Measurements from ENCODE around the gene HHAT. TPM values are rescaled to one million over a fixed set of nuclear protein-coding genes. Genes with fewer than 3 reads are reported as not detected.

Gene HHAT
- total and polyA plus RNA-seq, 2 of the 13 experiments (the other 11 are each of a cell fraction or from before 2014, with no cell fraction given) = 2.6 to 4.9 TPM

- peak; percentile 50; the same call in 1 of the 2 replicates for TF ChIP-seq ZNF609 (CRISPR knock-in tag; IDR thresholded peaks at IDR 0.05; ENCODE audit: borderline replicate concordance)
- no peak for TF ChIP-seq PRMT3 (CRISPR knock-in tag; IDR thresholded peaks at IDR 0.05; ENCODE audit: borderline replicate concordance, low read depth)
- peak; percentile 61; the same call in 1 of the 2 replicates for TF ChIP-seq RFX5 (IDR thresholded peaks at IDR 0.05; ENCODE audit: low read depth, low read length)
- TF ChIP-seq HDAC6 (IDR thresholded peaks at IDR 0.05; ENCODE audit: low read depth, low read length) = peak; percentile 80; the same call in 1 of the 2 replicates
- TF ChIP-seq NR2F1 (CRISPR knock-in tag; IDR thresholded peaks at IDR 0.05) = no peak
- TF ChIP-seq ZNF563 (CRISPR knock-in tag; IDR thresholded peaks at IDR 0.05) = peak; percentile 55; the same call in 1 of the 2 replicates
- peak; percentile 15; the same call in 1 of the 2 replicates for TF ChIP-seq ZHX2 (IDR thresholded peaks at IDR 0.05; ENCODE audit: low read depth)
- no peak for TF ChIP-seq ZHX2 (CRISPR knock-in tag; IDR thresholded peaks at IDR 0.05; ENCODE audit: borderline replicate concordance)
- peak; percentile 79; the same call in 1 of the 2 replicates for TF ChIP-seq ZBTB8A (CRISPR knock-in tag; IDR thresholded peaks at IDR 0.05; ENCODE audit: borderline replicate concordance, low read depth)
- TF ChIP-seq ZNF33A (CRISPR knock-in tag; IDR thresholded peaks at IDR 0.05; ENCODE audit: borderline replicate concordance) = no peak
- peak; percentile 16; the same call in 1 of the 2 replicates for TF ChIP-seq TFDP1 (CRISPR knock-in tag; IDR thresholded peaks at IDR 0.05; ENCODE audit: borderline replicate concordance)
- TF ChIP-seq SP5 (CRISPR knock-in tag; IDR thresholded peaks at IDR 0.05; ENCODE audit: borderline replicate concordance, low read depth) = 0 out of 2 replicates have a peak, but pooled peaks have one; percentile 11
- TF ChIP-seq ZNF891 (CRISPR knock-in tag; IDR thresholded peaks at IDR 0.05) = 0 out of 2 replicates have a peak, but pooled peaks have one; percentile 31
- 0 out of 2 replicates have a peak, but pooled peaks have one; percentile 27 for TF ChIP-seq NKX3-1 (CRISPR knock-in tag; IDR thresholded peaks at IDR 0.05)
- 0 out of 2 replicates have a peak, but pooled peaks have one; percentile 26 for TF ChIP-seq ZSCAN21 (CRISPR knock-in tag; IDR thresholded peaks at IDR 0.05; ENCODE audit: borderline replicate concordance)
- TF ChIP-seq ZNF709 (CRISPR knock-in tag; IDR thresholded peaks at IDR 0.05) = peak; percentile 29; the same call in 1 of the 2 replicates
Observed at GRCh38 chr1:210328746-210329503, at the start of gene HHAT (continued).
